NCI-H510A treated with DMSO at 0.1 percent for 48 hours (cell line): Measurements from ENCODE around the gene EXOC4.

Experiments
- DNase-seq: peaks from one replicate; lab custom pipeline; 2025; lab: John Stamatoyannopoulos, UW

The EXOC4 gene

GRCh38 chr7:133674079-133674763 is 421.3 kb downstream of the EXOC4 start:
- no peak for DNase-seq

- no peak for DNase-seq
Measured at GRCh38 chr7:133675510-133676218, 422.8 kb downstream of the EXOC4 start.

- DNase-seq: no peak
Measured at GRCh38 chr7:133676805-133677370, 424.0 kb downstream of the EXOC4 start.

GRCh38 chr7:133678137-133678814 is 425.4 kb downstream of the EXOC4 start:
- no peak for DNase-seq

GRCh38 chr7:133679977-133680376 is 427.1 kb downstream of the EXOC4 start:
- no peak for DNase-seq

- no peak for DNase-seq
Measured at GRCh38 chr7:133681529-133681928, 428.7 kb downstream of the EXOC4 start.

GRCh38 chr7:133682364-133683181 is 429.7 kb downstream of the EXOC4 start:
- no peak for DNase-seq

GRCh38 chr7:133683182-133683454 is 430.2 kb downstream of the EXOC4 start:
- DNase-seq: no peak

GRCh38 chr7:133688483-133689239 is 435.8 kb downstream of the EXOC4 start:
- no peak for DNase-seq

- no peak for DNase-seq
Measured at GRCh38 chr7:133690740-133691139, 437.9 kb downstream of the EXOC4 start.

GRCh38 chr7:133691727-133692610 is 439.1 kb downstream of the EXOC4 start:
- no peak for DNase-seq

GRCh38 chr7:133693281-133693680 is 440.4 kb downstream of the EXOC4 start:
- no peak for DNase-seq

GRCh38 chr7:133696056-133696455 is 443.2 kb downstream of the EXOC4 start:
- DNase-seq: no peak

GRCh38 chr7:133697585-133697984 is 444.7 kb downstream of the EXOC4 start:
- no peak for DNase-seq

- DNase-seq: no peak
Measured at GRCh38 chr7:133698127-133698526, 445.2 kb downstream of the EXOC4 start.

- DNase-seq: no peak
Measured at GRCh38 chr7:133699386-133699785, 446.5 kb downstream of the EXOC4 start.

- no peak for DNase-seq
Measured at GRCh38 chr7:133702078-133702477, 449.2 kb downstream of the EXOC4 start.

- DNase-seq: no peak
Measured at GRCh38 chr7:133702960-133703359, 450.1 kb downstream of the EXOC4 start.

GRCh38 chr7:133703547-133703946 is 450.7 kb downstream of the EXOC4 start:
- DNase-seq: no peak

- no peak for DNase-seq
Measured at GRCh38 chr7:133704453-133704852, 451.6 kb downstream of the EXOC4 start.
